HepG2 (cell line): ENCODE measurements around the gene CSNK1D. TPM values are rescaled to one million over a fixed set of nuclear protein-coding genes. Genes with fewer than 3 reads are reported as not detected.

Experiments used
- FOXA3 ChIP-seq: IDR thresholded peaks from 2 replicates; pipeline ENCODE4 v1.6.1; 2016; ENCODE audit warnings: missing genetic modification reagents, missing compliant biosample characterization
- PCBP1 ChIP-seq: fragments of 200-400 bp; formaldehyde crosslinking; IDR thresholded peaks from 2 replicates; pipeline ENCODE4 v1.6.1; 2017; ENCODE audit warnings: mild to moderate bottlenecking, low read depth, low read length, borderline replicate concordance
- POLR2A ChIP-seq, 2 experiments: IDR thresholded peaks; 2 replicates each; pipeline ENCODE4 v1.6.1; 2011; ENCODE audit warnings: low read depth in 2 of 2, low read length in 2 of 2, mild to moderate bottlenecking in 1 of 2, moderate library complexity in 1 of 2; ENCODE audit not compliant: insufficient read depth in 1 of 2
- RBM39 ChIP-seq: fragments of 200-400 bp; formaldehyde crosslinking; IDR thresholded peaks from one replicate; pipeline ENCODE4 v1.6.1; 2018; ENCODE audit warnings: antibody characterized with exemption, mild to moderate bottlenecking, low read depth, low read length; ENCODE audit not compliant: poor library complexity, severe bottlenecking
- YEATS4 ChIP-seq: sonication (generic); formaldehyde crosslinking; IDR thresholded peaks from 2 replicates; pipeline ENCODE4 v1.4.0; 2020; ENCODE audit warnings: missing genetic modification reagents, borderline replicate concordance
- ZKSCAN5 ChIP-seq: sonication (generic); formaldehyde crosslinking; IDR thresholded peaks from 2 replicates; pipeline ENCODE4 v1.5.1; 2020; ENCODE audit warnings: mild to moderate bottlenecking, missing genetic modification reagents
- ZNF563 ChIP-seq: sonication (generic); formaldehyde crosslinking; IDR thresholded peaks from 2 replicates; pipeline ENCODE4 v1.8.0; 2022; ENCODE audit warnings: mild to moderate bottlenecking, moderate library complexity, missing genetic modification reagents
- ZNF564 ChIP-seq: sonication (generic); formaldehyde crosslinking; IDR thresholded peaks from 2 replicates; pipeline ENCODE4 v1.8.1; 2023; ENCODE audit warnings: mild to moderate bottlenecking, missing genetic modification reagents
- ZNF781 ChIP-seq: sonication (generic); formaldehyde crosslinking; IDR thresholded peaks from 2 replicates; pipeline ENCODE4 v1.5.1; 2020; ENCODE audit warnings: borderline replicate concordance, mild to moderate bottlenecking, missing genetic modification reagents; ENCODE audit errors: not compliant biosample characterization
- ZSCAN29 ChIP-seq: sonication (generic); formaldehyde crosslinking; conservative IDR thresholded peaks from 2 replicates; pipeline ENCODE4 v1.4.0; 2020; ENCODE audit warnings: mild to moderate bottlenecking, missing genetic modification reagents
- polyA plus RNA-seq, 8 experiments: library from polyadenylated mRNA; depleted of rRNA in 3 of 8; stranded (reverse) in 7 of 8; unstranded in 1 of 8; fragments of >200 nt; fragmentation: Illumina TruSeq in 4 of 8; extraction: Trizol in 4 of 8; gene quantifications; 2 replicates each; pipeline versions ENCODE4 v1.2.1 to v1.2.3, GENCODE V29; 2011 to 2016; ENCODE audit warnings: low read depth in 4 of 8, missing spikeins in 1 of 8, mixed read lengths in 1 of 8; ENCODE audit not compliant: insufficient read depth in 1 of 8
- total RNA-seq, 5 experiments: library from RNA; depleted of rRNA; stranded (reverse); fragments of >200 nt; fragmentation: Illumina TruSeq; extraction: Trizol; gene quantifications; 2 replicates each; pipeline ENCODE4 v1.2.3, GENCODE V29; 2016; ENCODE audit warnings: low read depth in 1 of 5
- TF ChIP-seq, protein P1 (sequence below): sonication (generic); formaldehyde crosslinking; IDR thresholded peaks from 2 replicates; pipeline ENCODE4 v1.4.0; 2020; ENCODE audit warnings: missing genetic modification reagents
- TF ChIP-seq, protein P2 (sequence below): sonication (generic); formaldehyde crosslinking; IDR thresholded peaks from 2 replicates; pipeline ENCODE4 v1.5.1; 2020; ENCODE audit warnings: mild to moderate bottlenecking, moderate library complexity, missing genetic modification reagents
- TF ChIP-seq, protein P3 (sequence below): sonication (generic); formaldehyde crosslinking; IDR thresholded peaks from 2 replicates; pipeline ENCODE4 v1.8.0; 2022; ENCODE audit warnings: mild to moderate bottlenecking, missing genetic modification reagents; ENCODE audit not compliant: insufficient replicate concordance
- TF ChIP-seq, protein P4 (sequence below): sonication (generic); formaldehyde crosslinking; conservative IDR thresholded peaks from 2 replicates; pipeline ENCODE4 v1.8.0; 2022; ENCODE audit warnings: mild to moderate bottlenecking, moderate library complexity, missing genetic modification reagents

The CSNK1D gene
- total and polyA plus RNA-seq, 2 of the 13 experiments (the other 11 are each of a cell fraction or from before 2014, with no cell fraction given): 31.5 to 128 TPM

DNA sequence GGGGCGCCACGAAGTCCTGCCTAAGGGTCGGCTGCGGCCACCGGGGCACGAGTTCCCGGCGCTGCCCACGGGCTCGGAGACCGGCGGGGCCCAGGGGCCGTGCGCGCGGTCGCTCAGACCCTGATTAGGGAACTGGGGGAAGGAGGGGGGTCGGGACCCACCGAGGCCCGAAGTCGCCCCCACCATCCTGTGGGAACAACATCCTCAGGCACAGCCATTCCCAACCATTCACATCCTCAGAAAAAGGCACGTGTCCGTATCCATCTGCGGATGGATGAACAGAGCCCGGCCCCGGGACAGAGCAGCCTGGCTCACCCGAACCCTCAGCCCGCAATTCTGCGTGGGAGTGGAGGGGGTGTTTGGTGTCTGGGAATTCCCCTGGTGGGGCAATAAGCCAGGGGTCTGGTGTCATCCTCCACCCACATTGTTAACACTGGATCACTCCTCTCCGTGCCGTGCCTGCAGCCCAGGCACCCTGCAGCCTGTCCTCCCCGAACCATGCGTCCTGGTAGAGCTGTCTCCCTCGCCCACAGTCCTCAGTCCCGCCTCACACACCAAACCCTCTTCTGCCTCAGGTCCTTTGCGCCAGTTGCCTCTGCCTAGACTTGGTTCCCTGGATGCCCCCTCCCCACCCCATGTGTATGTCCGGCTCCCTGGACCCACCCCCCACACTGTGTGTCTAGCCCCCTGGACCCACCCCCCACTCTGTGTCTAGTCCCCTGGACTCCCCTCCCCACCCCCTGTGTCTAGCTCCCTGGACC, 60.1 kb downstream of the CSNK1D start (continued):
- TF ChIP-seq, protein P1, sequence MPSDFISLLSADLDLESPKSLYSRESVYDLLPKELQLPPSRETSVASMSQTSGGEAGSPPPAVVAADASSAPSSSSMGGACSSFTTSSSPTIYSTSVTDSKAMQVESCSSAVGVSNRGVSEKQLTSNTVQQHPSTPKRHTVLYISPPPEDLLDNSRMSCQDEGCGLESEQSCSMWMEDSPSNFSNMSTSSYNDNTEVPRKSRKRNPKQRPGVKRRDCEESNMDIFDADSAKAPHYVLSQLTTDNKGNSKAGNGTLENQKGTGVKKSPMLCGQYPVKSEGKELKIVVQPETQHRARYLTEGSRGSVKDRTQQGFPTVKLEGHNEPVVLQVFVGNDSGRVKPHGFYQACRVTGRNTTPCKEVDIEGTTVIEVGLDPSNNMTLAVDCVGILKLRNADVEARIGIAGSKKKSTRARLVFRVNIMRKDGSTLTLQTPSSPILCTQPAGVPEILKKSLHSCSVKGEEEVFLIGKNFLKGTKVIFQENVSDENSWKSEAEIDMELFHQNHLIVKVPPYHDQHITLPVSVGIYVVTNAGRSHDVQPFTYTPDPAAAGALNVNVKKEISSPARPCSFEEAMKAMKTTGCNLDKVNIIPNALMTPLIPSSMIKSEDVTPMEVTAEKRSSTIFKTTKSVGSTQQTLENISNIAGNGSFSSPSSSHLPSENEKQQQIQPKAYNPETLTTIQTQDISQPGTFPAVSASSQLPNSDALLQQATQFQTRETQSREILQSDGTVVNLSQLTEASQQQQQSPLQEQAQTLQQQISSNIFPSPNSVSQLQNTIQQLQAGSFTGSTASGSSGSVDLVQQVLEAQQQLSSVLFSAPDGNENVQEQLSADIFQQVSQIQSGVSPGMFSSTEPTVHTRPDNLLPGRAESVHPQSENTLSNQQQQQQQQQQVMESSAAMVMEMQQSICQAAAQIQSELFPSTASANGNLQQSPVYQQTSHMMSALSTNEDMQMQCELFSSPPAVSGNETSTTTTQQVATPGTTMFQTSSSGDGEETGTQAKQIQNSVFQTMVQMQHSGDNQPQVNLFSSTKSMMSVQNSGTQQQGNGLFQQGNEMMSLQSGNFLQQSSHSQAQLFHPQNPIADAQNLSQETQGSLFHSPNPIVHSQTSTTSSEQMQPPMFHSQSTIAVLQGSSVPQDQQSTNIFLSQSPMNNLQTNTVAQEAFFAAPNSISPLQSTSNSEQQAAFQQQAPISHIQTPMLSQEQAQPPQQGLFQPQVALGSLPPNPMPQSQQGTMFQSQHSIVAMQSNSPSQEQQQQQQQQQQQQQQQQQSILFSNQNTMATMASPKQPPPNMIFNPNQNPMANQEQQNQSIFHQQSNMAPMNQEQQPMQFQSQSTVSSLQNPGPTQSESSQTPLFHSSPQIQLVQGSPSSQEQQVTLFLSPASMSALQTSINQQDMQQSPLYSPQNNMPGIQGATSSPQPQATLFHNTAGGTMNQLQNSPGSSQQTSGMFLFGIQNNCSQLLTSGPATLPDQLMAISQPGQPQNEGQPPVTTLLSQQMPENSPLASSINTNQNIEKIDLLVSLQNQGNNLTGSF (CRISPR knock-in tag): 0 out of 2 replicates have a peak, but pooled peaks have one; percentile 53
- TF ChIP-seq RBM39 (no peak), ZNF781 (peak; percentile 23), ZNF564 (CRISPR knock-in tag) (0 out of 2 replicates have a peak, but pooled peaks have one; percentile 10), ZSCAN29 (CRISPR knock-in tag) (no peak), ZKSCAN5 (CRISPR knock-in tag) (no peak), PCBP1 (peak; percentile 90; the same call in 1 of the 2 replicates), ZNF563 (CRISPR knock-in tag) (peak; percentile 7; the same call in 1 of the 2 replicates), FOXA3 (CRISPR knock-in tag) (no peak), YEATS4 (CRISPR knock-in tag) (peak; percentile 30; the same call in 1 of the 2 replicates), POLR2A (IDR thresholded peaks at IDR 0.05; ENCODE audit: insufficient read depth in 1 of 2, low read depth in 2 of 2, low read length in 2 of 2) (peak; percentile 22 to 25; a peak in 1 of 4 replicates)
- TF ChIP-seq, protein P2, sequence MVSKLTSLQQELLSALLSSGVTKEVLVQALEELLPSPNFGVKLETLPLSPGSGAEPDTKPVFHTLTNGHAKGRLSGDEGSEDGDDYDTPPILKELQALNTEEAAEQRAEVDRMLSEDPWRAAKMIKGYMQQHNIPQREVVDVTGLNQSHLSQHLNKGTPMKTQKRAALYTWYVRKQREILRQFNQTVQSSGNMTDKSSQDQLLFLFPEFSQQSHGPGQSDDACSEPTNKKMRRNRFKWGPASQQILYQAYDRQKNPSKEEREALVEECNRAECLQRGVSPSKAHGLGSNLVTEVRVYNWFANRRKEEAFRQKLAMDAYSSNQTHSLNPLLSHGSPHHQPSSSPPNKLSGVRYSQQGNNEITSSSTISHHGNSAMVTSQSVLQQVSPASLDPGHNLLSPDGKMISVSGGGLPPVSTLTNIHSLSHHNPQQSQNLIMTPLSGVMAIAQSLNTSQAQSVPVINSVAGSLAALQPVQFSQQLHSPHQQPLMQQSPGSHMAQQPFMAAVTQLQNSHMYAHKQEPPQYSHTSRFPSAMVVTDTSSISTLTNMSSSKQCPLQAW (CRISPR knock-in tag): peak; percentile 48; the same call in 1 of the 2 replicates
- TF ChIP-seq, protein P3, sequence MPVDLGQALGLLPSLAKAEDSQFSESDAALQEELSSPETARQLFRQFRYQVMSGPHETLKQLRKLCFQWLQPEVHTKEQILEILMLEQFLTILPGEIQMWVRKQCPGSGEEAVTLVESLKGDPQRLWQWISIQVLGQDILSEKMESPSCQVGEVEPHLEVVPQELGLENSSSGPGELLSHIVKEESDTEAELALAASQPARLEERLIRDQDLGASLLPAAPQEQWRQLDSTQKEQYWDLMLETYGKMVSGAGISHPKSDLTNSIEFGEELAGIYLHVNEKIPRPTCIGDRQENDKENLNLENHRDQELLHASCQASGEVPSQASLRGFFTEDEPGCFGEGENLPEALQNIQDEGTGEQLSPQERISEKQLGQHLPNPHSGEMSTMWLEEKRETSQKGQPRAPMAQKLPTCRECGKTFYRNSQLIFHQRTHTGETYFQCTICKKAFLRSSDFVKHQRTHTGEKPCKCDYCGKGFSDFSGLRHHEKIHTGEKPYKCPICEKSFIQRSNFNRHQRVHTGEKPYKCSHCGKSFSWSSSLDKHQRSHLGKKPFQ (CRISPR knock-in tag): peak; percentile 41
- TF ChIP-seq, protein P4, sequence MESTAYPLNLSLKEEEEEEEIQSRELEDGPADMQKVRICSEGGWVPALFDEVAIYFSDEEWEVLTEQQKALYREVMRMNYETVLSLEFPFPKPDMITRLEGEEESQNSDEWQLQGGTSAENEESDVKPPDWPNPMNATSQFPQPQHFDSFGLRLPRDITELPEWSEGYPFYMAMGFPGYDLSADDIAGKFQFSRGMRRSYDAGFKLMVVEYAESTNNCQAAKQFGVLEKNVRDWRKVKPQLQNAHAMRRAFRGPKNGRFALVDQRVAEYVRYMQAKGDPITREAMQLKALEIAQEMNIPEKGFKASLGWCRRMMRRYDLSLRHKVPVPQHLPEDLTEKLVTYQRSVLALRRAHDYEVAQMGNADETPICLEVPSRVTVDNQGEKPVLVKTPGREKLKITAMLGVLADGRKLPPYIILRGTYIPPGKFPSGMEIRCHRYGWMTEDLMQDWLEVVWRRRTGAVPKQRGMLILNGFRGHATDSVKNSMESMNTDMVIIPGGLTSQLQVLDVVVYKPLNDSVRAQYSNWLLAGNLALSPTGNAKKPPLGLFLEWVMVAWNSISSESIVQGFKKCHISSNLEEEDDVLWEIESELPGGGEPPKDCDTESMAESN: no peak
